GM21737 (cell line): ENCODE results near the gene CHRNA10.
"Not testable (repeated sequence)": the region's sequence is repeated elsewhere in the genome, so short reads cannot be mapped to it uniquely, and the experiment has no call there.

Source experiments
- ATAC-seq: cut with Tn5 transposase; IDR thresholded peaks from one replicate; pipeline ENCODE4 v1.9.1; 2021; ENCODE audit warnings: mild to moderate bottlenecking, moderate library complexity; ENCODE audit not compliant: unreplicated experiment

Gene CHRNA10

GRCh38 chr11:3665336-3666022 is 5.7 kb downstream of the CHRNA10 start:
- ATAC-seq, result no peak

- no peak for ATAC-seq
Measured at GRCh38 chr11:3664032-3664630, 7.1 kb downstream of the CHRNA10 start.

GRCh38 chr11:3662856-3663255 is 8.3 kb downstream of the CHRNA10 start:
- ATAC-seq, result no peak

- ATAC-seq, result no peak
Measured at GRCh38 chr11:3660960-3661359, 10.2 kb downstream of the CHRNA10 start.

GRCh38 chr11:3659595-3660515 is 11.3 kb downstream of the CHRNA10 start:
- ATAC-seq, result no peak

GRCh38 chr11:3658252-3658651 is 12.9 kb downstream of the CHRNA10 start:
- ATAC-seq, result no peak

GRCh38 chr11:3657331-3657730 is 13.9 kb downstream of the CHRNA10 start:
- ATAC-seq, result not testable (repeated sequence)

GRCh38 chr11:3655547-3655946 is 15.6 kb downstream of the CHRNA10 start:
- no peak for ATAC-seq

GRCh38 chr11:3652514-3652913 is 18.7 kb downstream of the CHRNA10 start:
- not testable (repeated sequence) for ATAC-seq

- ATAC-seq, result not testable (repeated sequence)
Measured at GRCh38 chr11:3649374-3649773, 21.8 kb downstream of the CHRNA10 start.

- not testable (repeated sequence) for ATAC-seq
Measured at GRCh38 chr11:3648843-3649242, 22.3 kb downstream of the CHRNA10 start.

GRCh38 chr11:3645552-3645951 is 25.6 kb downstream of the CHRNA10 start:
- ATAC-seq, result no peak

- ATAC-seq, result no peak
Measured at GRCh38 chr11:3644817-3645235, 26.4 kb downstream of the CHRNA10 start, which contains the start of gene ART1. Gene ART1 (plus strand): TSS chr11:3645128. CDS start chr11:3659214, 14,086 bp downstream.

- ATAC-seq, result not testable (repeated sequence)
Measured at GRCh38 chr11:3643102-3643546, 28.1 kb downstream of the CHRNA10 start.

- ATAC-seq, result no peak
Measured at GRCh38 chr11:3642071-3642951, 28.9 kb downstream of the CHRNA10 start.

- ATAC-seq, result no peak
Measured at GRCh38 chr11:3641701-3642070, 29.5 kb downstream of the CHRNA10 start, which contains the start of gene ART5. Gene ART5 (minus strand): TSS chr11:3641992. CDS start chr11:3641862, 130 bp downstream.

GRCh38 chr11:3641191-3641590 is 30.0 kb downstream of the CHRNA10 start:
- no peak for ATAC-seq

- no peak for ATAC-seq
Measured at GRCh38 chr11:3639841-3640240, 31.3 kb downstream of the CHRNA10 start.

- no peak for ATAC-seq
Measured at GRCh38 chr11:3638513-3638912, 32.7 kb downstream of the CHRNA10 start.

- ATAC-seq, result no peak
Measured at GRCh38 chr11:3637201-3637600, 34.0 kb downstream of the CHRNA10 start.
